C4-2B (cell line): ENCODE data around the gene SNAPIN.

Experiments used
- H3K27ac ChIP-seq: fragments of 450-650 bp; 2 replicates; pipeline ENCODE4 v1.5.1; 2017
- ZFX ChIP-seq: fragments of 450-650 bp; IDR thresholded peaks from 2 replicates; pipeline ENCODE4 v1.6.1; 2017
- TF ChIP-seq, protein P1 (sequence below): fragments of 450-650 bp; conservative IDR thresholded peaks from 2 replicates; pipeline ENCODE4 v1.5.1; 2017; ENCODE audit warnings: mild to moderate bottlenecking

SNAPIN gene

DNA sequence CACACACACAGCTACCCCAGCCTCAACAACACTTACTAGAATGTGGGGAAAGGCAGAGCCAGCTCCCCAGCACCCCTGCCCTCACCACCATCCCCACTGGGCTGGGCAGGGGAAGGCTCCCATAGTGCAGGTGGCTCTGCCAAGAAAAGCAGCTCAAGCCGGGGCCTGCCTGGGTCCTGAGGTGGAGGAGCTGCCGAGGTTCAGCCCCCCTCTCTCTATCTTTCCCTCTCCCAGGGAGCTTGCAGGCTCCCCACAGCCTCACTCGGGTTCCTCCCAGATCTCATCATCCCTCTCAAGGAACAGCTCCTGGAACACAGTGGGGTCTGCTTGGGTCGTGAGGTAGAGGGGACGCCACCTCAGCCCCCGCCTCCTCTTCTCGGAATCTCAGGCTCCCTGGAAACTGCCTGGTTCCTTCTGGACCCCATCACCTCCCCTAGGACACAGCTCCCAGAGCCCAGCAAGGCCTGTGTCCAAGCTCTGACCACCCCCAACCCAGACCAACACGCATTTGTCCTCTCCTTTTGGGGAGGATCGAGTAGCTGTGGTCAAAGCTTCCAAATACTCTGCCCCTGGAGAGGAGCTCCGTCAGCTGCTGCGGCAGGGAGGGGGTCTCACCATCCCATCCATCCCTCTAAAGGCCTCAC lies 46.3 kb upstream of the SNAPIN start:
- TF ChIP-seq ZFX, result no peak
- TF ChIP-seq, protein P1, sequence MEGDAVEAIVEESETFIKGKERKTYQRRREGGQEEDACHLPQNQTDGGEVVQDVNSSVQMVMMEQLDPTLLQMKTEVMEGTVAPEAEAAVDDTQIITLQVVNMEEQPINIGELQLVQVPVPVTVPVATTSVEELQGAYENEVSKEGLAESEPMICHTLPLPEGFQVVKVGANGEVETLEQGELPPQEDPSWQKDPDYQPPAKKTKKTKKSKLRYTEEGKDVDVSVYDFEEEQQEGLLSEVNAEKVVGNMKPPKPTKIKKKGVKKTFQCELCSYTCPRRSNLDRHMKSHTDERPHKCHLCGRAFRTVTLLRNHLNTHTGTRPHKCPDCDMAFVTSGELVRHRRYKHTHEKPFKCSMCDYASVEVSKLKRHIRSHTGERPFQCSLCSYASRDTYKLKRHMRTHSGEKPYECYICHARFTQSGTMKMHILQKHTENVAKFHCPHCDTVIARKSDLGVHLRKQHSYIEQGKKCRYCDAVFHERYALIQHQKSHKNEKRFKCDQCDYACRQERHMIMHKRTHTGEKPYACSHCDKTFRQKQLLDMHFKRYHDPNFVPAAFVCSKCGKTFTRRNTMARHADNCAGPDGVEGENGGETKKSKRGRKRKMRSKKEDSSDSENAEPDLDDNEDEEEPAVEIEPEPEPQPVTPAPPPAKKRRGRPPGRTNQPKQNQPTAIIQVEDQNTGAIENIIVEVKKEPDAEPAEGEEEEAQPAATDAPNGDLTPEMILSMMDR, result no peak
- H3K27ac ChIP-seq, result no peak overlapping the region

DNA sequence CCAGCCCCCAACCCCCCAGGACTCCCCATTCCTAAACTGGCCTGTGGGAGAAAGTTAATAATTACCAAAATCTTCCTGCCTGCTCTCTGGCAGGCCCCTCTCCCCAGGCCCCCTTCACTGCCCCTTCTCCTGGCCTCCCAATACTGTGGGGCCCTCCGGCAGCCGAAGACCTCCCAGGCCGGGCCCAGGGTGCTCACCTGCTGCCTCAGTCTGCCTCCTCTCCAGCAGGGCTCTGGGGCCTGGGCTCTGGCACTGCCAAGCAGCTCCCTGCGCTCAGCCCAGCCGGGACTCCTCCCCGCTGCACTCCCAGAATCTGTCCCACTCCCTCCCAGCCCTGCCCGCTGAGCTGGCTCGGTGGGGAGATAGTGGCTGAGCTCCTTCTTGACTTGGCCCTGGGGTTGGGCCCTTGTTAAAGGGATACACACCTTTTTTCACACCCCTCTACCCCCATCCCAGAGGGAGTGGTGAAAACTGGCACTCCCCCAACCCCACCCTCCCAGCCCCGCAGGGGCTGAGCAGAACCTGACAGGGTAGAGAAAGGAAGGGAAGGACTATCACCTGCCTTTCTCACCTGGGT lies 45.7 kb upstream of the SNAPIN start, which contains the start of gene S100A16:
Gene S100A16 (minus strand): TSS at position 383 of the 577 bp plus-strand sequence. CDS start 4,986 bp downstream, outside the sequence.
- no peak within 1 kb of the TSS for H3K27ac ChIP-seq
- TF ChIP-seq, protein P1, result no peak
- TF ChIP-seq ZFX, result no peak

DNA sequence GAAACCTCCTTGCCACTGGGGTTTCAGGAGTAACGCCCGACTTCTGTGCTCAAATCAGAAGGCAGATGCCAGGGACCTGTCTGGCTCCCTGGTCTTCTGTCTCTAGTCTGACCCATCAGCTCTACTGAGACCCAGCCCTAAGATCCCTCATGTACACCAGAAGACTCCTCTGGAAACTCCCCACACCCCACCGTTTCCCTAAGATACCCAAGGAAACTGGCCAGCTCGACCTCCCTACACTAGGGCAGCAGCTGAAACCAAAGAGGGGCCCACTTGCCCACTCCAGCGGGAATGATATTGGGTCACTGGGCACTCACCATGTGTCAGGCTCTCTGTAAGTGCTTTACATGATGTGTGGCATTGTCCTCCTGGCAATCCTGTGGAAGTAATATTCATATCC lies 45.1 kb upstream of the SNAPIN start:
- no peak for TF ChIP-seq ZFX
- TF ChIP-seq, protein P1, result no peak
- H3K27ac ChIP-seq, result no peak overlapping the region

DNA sequence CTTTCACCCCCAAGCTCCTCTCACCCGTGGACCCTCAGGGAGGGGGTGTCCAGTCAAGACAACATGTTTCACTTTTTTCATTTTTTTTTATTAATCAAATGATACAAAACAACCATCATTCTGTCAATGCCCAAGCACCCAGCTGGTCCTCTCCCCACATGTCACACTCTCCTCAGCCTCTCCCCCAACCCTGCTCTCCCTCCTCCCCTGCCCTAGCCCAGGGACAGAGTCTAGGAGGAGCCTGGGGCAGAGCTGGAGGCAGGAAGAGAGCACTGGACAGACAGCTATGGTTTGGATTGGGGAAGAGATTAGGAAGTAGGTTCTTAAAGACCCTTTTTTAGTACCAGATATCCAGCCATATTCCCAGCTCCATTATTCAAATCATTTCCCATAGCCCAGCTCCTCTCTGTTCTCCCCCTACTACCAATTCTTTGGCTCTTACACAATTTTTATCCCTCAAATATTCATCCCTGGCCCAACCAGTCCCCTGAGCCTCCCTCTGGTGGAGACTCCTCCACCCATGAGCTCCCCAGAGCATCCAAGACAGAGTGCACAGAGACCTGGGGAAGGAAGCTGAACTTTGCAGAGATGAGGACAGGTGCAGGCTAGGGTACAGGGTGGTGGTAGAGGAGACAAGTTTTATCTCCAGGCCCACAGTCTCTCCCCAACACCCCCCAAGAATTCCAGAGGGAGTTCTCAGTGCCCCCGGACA lies 44.2 kb upstream of the SNAPIN start:
- no peak overlapping the region for H3K27ac ChIP-seq
- no peak for TF ChIP-seq ZFX
- TF ChIP-seq, protein P1, result no peak

DNA sequence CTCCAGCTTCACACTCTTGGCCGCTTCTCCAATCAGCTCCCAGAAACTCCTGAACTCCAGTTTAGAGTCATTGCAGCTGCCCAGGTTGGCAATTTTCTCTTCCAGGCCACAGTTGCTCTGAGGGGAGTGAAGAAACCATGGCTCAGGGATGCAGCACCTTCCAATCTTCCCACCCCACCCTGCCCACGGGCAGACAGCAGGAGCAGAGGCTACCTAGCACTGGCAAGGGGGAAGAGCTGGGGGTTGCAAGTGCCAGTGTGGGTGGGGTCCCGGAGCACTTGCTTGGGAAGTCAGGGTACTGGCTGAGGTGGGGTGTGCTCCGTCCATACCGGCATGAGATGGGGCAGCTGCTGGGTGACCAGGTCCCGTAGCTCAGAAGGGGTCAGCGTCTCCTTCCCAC lies 43.6 kb upstream of the SNAPIN start:
- TF ChIP-seq, protein P1, result no peak
- no peak for TF ChIP-seq ZFX
- no peak overlapping the region for H3K27ac ChIP-seq

DNA sequence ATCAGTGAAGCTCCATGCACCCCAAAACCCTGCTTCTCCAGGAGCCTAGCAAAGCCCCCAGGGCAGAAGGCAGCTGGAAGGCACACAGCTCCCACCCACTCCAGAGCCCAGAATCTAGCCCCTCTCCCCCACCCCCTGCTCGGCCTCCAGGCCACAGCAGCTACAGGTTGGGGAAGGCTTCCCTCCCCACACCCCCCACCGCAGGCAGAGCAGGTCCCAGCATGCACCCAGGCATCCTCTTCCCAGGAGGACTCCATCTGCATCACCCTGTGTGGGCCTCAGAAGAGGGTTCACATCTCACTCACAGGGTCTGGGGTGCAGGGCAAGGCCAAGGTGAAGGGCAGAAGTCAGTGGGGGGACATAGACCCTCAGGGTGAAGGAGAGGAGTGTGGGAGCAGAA lies 43.1 kb upstream of the SNAPIN start:
- TF ChIP-seq, protein P1, result no peak
- TF ChIP-seq ZFX, result no peak
- H3K27ac ChIP-seq, result no peak overlapping the region
